PC-9 (cell line): Measurements from ENCODE around the gene RGR. TPM values are rescaled to one million over a fixed set of nuclear protein-coding genes. Genes with fewer than 3 reads are reported as not detected.
A peak's percentile ranks its signal among the peaks of the same experiment; 100 is the strongest.

Experiments used
- BruUV-seq: library from RNA; stranded (reverse); fragments of 400-500 nt; replicated peaks from 2 replicates; lab custom pipeline; 2021; lab: Mats Ljungman, UMichigan
- CTCF ChIA-PET: fragments of 300-600 bp; sonication (Branson Sonifier 250); formaldehyde crosslinking; loops from one replicate; lab custom pipeline; 2022; ENCODE audit warnings: antibody characterized with exemption; lab: Charles Lee
- POLR2A ChIA-PET: fragments of 300-600 bp; sonication (Branson Sonifier 250); formaldehyde crosslinking; loops from one replicate; lab custom pipeline; 2022; ENCODE audit warnings: antibody characterized with exemption; ENCODE audit not compliant: unreplicated experiment; lab: Charles Lee
- DNase-seq, 2 experiments: peaks; one replicate each; pipeline versions ENCODE4 v3.0.0 to v3.0.0-alpha.2; 2015 to 2022; ENCODE audit warnings: mixed read lengths in 1 of 2
- H2AFZ ChIP-seq: fragments of 200-600 bp; sonication (generic); 2 replicates; pipeline ENCODE4 v1.8.1; 2017; ENCODE audit warnings: antibody characterized with exemption
- H3F3A ChIP-seq: fragments of 200-600 bp; sonication (generic); 2 replicates; pipeline ENCODE4 v1.8.1; 2017; ENCODE audit warnings: antibody characterized with exemption, mild to moderate bottlenecking, low read depth; ENCODE audit not compliant: insufficient read depth
- H3K27ac ChIP-seq: fragments of 200-600 bp; sonication (generic); 2 replicates; pipeline ENCODE4 v1.6.1; 2016; ENCODE audit warnings: mixed run types
- H3K27me3 ChIP-seq: fragments of 200-600 bp; sonication (generic); 2 replicates; pipeline ENCODE4 v1.6.1; 2016; ENCODE audit warnings: low read depth, mixed run types; ENCODE audit not compliant: insufficient read depth
- H3K36me3 ChIP-seq: fragments of 200-600 bp; sonication (generic); 2 replicates; pipeline ENCODE4 v1.6.1; 2016; ENCODE audit warnings: low read depth, mixed run types
- H3K4me1 ChIP-seq: fragments of 200-600 bp; sonication (generic); replicated peaks from 2 replicates; pipeline ENCODE4 v1.6.1; 2016; ENCODE audit warnings: mixed run types; ENCODE audit not compliant: insufficient read depth
- H3K4me2 ChIP-seq: fragments of 200-600 bp; sonication (generic); 2 replicates; pipeline ENCODE4 v1.6.1; 2017; ENCODE audit warnings: mixed run types
- H3K4me3 ChIP-seq: fragments of 200-600 bp; sonication (generic); 2 replicates; pipeline ENCODE4 v1.6.1; 2016; ENCODE audit warnings: mixed run types
- H3K79me2 ChIP-seq: fragments of 200-600 bp; sonication (generic); 2 replicates; pipeline ENCODE4 v1.6.1; 2017; ENCODE audit warnings: low read depth, mixed run types
- H3K9me2 ChIP-seq: fragments of 200-600 bp; sonication (generic); 2 replicates; pipeline ENCODE4 v1.8.1; 2017; ENCODE audit warnings: mild to moderate bottlenecking; ENCODE audit not compliant: insufficient read depth
- H3K9me3 ChIP-seq: fragments of 200-600 bp; sonication (generic); 2 replicates; pipeline ENCODE4 v1.8.1; 2016; ENCODE audit warnings: low read depth; ENCODE audit not compliant: insufficient read depth
- H4K20me1 ChIP-seq: fragments of 200-600 bp; sonication (generic); 2 replicates; pipeline ENCODE4 v1.8.1; 2017; ENCODE audit not compliant: insufficient read depth
- EZH2 ChIP-seq: fragments of 200-600 bp; sonication (generic); IDR thresholded peaks from 2 replicates; pipeline ENCODE4 v1.8.0; 2017; ENCODE audit warnings: antibody characterized with exemption, low read depth
- intact Hi-C: fragments of 100-400 bp; cut with micrococcal nuclease; formaldehyde crosslinking; loops from one replicate; pipeline ENCODE4 v1.10.0; 2022; ENCODE audit not compliant: unreplicated experiment
- total RNA-seq: library from RNA; stranded (reverse); gene quantifications from 2 replicates; pipeline ENCODE4 v1.2.3, GENCODE V29; 2021
- TF ChIP-seq, protein P1 (sequence below): fragments of 200-600 bp; sonication (generic); conservative IDR thresholded peaks from 2 replicates; pipeline ENCODE4 v1.6.1; 2017; ENCODE audit warnings: mixed run types, antibody characterized with exemption, mild to moderate bottlenecking, moderate library complexity

RGR gene
- total RNA-seq, 1 experiment from 2014 or later: not detected

DNA sequence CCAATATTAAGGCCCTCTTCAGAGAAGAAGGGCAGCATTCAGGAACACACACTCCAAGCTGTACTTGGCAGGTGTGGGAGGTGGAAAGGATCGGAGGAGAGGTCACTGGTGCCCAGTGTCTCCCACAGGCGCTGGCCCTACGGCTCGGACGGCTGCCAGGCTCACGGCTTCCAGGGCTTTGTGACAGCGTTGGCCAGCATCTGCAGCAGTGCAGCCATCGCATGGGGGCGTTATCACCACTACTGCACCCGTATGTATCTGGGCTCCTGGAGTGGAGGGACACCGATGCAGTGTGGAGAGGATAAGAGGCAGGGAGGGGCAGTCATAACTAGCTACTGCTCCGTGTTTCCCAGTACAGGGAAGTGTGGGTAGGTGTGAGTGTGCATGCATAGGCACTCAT lies 3.9 kb downstream of the RGR start:
- H3K9me2 ChIP-seq: no peaks in the 10 kb centered on the region
- TF ChIP-seq EZH2: no peak
- TF ChIP-seq, protein P1, sequence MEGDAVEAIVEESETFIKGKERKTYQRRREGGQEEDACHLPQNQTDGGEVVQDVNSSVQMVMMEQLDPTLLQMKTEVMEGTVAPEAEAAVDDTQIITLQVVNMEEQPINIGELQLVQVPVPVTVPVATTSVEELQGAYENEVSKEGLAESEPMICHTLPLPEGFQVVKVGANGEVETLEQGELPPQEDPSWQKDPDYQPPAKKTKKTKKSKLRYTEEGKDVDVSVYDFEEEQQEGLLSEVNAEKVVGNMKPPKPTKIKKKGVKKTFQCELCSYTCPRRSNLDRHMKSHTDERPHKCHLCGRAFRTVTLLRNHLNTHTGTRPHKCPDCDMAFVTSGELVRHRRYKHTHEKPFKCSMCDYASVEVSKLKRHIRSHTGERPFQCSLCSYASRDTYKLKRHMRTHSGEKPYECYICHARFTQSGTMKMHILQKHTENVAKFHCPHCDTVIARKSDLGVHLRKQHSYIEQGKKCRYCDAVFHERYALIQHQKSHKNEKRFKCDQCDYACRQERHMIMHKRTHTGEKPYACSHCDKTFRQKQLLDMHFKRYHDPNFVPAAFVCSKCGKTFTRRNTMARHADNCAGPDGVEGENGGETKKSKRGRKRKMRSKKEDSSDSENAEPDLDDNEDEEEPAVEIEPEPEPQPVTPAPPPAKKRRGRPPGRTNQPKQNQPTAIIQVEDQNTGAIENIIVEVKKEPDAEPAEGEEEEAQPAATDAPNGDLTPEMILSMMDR: no peak
- H2AFZ ChIP-seq: no peak overlapping the region
- no TSS peak for BruUV-seq
- no peak for DNase-seq
- POLR2A ChIA-PET: no interaction called here
- intact Hi-C loops: no loop called here
- H3K79me2 ChIP-seq: no peaks in the 10 kb centered on the region
- H4K20me1 ChIP-seq: no peaks in the 10 kb centered on the region
- H3K36me3 ChIP-seq: no peaks in the 10 kb centered on the region
- CTCF ChIA-PET: no interaction called here
- H3K4me2 ChIP-seq: no peak overlapping the region
- no peaks in the 10 kb centered on the region for H3K4me1 ChIP-seq
- H3K9me3 ChIP-seq: no peaks in the 10 kb centered on the region
- no peak overlapping the region for H3K4me3 ChIP-seq
- H3K27me3 ChIP-seq: peaks cover 99% of the 10 kb centered on the region
- H3F3A ChIP-seq: no peaks in the 10 kb centered on the region
- H3K27ac ChIP-seq: no peak overlapping the region

DNA sequence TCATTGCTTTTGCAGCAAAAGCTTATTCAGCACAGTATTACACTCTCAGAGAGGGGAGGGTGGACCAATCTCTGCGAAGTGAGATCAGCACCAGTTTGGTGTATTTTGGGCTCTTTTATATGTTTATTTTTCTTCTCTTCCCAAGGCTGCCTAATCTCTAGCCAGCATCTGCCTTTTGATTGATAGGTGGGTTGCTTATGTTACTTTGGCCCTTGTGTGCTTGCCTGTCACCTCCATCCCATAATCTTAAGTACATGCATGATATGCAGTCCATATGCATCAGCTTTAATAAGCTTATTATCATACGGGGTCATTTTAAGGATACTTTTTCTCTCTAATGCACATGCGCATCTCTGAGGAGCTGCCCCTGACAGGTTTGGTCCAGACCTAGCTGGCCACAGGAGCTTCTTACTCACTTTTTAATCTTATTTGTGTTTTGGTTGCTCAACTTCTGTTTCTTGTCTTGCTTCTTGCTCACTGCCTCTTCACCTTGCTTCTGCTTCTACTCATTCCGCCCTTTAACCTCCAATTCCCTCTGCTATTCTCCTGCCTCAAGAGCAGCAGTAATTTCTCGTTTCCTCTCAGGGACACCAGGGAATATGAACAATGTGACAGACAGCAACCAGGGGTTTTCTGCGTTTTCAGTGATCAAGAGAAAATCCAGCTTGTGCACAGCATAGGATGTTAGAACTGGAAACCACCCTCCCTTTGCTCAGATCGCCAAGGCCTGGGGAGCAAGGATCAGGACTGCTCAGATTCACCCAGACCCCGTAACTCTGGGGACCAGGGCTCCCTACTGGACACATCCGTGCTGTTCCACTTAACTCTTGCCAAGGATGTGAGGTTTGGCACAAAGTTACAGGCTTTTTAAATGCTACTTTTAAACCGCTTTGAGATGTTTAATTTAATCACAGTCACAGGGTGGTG lies 10.0 kb downstream of the RGR start:
- H3K36me3 ChIP-seq: no peaks in the 10 kb centered on the region
- peaks cover 72% of the 10 kb centered on the region for H3K27me3 ChIP-seq
- POLR2A ChIA-PET: no interaction called here
- H3K9me2 ChIP-seq: no peaks in the 10 kb centered on the region
- no peak overlapping the region for H3K4me3 ChIP-seq
- DNase-seq: no peak
- no peaks in the 10 kb centered on the region for H3F3A ChIP-seq
- CTCF ChIA-PET: no interaction called here
- 0 out of 2 replicates have a peak, but pooled peaks cover 5% of the 10 kb centered on the region for H3K9me3 ChIP-seq
- intact Hi-C loops: loop anchor here (10.0 kb wide), 1 partner anchor 1910 kb away; no protein-coding TSS in a partner anchor
- H3K4me1 ChIP-seq: no peaks in the 10 kb centered on the region
- H3K4me2 ChIP-seq: no peak overlapping the region
- no peak overlapping the region for H2AFZ ChIP-seq
- H3K79me2 ChIP-seq: no peaks in the 10 kb centered on the region
- BruUV-seq: no TSS peak
- peaks cover 3% of the 10 kb centered on the region; the same call in 1 of the 2 replicates for H4K20me1 ChIP-seq
- TF ChIP-seq, protein P1: no peak
- TF ChIP-seq EZH2: no peak
- no peak overlapping the region for H3K27ac ChIP-seq

DNA sequence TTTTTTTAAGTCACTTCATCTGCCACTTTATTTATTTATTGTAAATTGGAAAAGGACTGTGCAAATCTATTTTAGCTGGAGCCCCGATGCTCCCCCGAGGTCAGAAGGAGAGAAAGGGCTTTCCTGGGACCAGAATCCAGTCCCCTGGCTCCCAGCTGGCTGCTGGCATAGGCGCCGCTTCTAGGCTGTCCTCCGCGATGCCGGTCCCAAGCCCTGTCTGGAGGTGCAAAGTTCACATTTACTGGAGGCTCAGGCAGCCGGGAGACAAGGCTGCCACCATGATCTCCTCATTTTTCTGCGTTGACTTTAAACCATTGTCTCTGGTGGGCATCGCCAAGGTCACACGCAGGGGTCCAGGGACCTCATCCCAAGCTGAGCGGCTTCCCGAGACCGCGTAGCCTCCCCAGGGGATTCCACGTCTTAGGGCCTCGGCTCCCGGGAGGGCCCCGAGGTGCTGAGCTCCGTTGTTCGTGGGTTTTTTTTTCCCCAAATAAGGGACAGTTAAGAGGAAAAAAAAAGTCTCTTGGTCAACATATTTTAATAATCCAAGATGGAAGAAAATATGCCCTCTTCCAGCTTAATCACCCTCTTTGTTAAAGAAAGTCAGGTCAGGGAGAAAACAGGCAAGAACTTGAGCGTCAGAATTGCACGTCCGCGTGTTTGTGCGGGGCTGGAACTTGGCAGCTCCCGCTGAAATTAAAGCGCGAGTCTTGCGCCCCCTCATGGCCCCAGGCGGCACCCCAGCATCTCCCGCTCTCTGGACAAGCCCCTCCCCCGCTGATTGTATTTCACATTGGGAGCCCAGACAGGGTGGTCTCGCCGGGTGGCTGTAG lies 11.9 kb downstream of the RGR start:
- peak in 1 of 2 experiments; percentile 44 for DNase-seq
- no TSS peak for BruUV-seq
- peaks cover 3% of the 10 kb centered on the region; the same call in 1 of the 2 replicates for H4K20me1 ChIP-seq
- ChIA-PET CTCF (interaction anchor here (0.6 to 1.5 kb wide), 2 partner anchors 280 kb away, joined by 3 to 5 read pairs; no protein-coding TSS in a partner anchor), POLR2A (interaction anchor here (0.6 kb wide), 1 partner anchor 118 kb away, joined by 3 read pairs; no protein-coding TSS in a partner anchor)
- H3K27me3 ChIP-seq: peaks cover 71% of the 10 kb centered on the region
- no peak overlapping the region for H3K4me3 ChIP-seq
- no peak for TF ChIP-seq EZH2
- TF ChIP-seq, protein P1: peak; percentile 55
- no peak overlapping the region for H3K4me2 ChIP-seq
- H3K79me2 ChIP-seq: no peaks in the 10 kb centered on the region
- intact Hi-C loops: loop anchor here (10.0 kb wide), 1 partner anchor 1908 kb away; no protein-coding TSS in a partner anchor
- H3K36me3 ChIP-seq: no peaks in the 10 kb centered on the region
- H3K27ac ChIP-seq: no peak overlapping the region
- H3K9me3 ChIP-seq: 0 out of 2 replicates have a peak, but pooled peaks cover 5% of the 10 kb centered on the region
- no peak overlapping the region for H2AFZ ChIP-seq
- no peaks in the 10 kb centered on the region for H3K9me2 ChIP-seq
- H3F3A ChIP-seq: no peaks in the 10 kb centered on the region
- no peaks in the 10 kb centered on the region for H3K4me1 ChIP-seq
